GM13976 (cell line): ENCODE measurements around the gene SEMA6B.

Source experiments
- DNase-seq: peaks from one replicate; pipeline ENCODE4 v3.0.0; 2012; ENCODE audit warnings: low spot score
- CTCF ChIP-seq: IDR thresholded peaks from 2 replicates; pipeline ENCODE4 v1.5.1; 2012; ENCODE audit warnings: borderline replicate concordance, mild to moderate bottlenecking; ENCODE audit not compliant: insufficient read depth; ENCODE audit errors: extremely low read depth, missing control alignments, control extremely low read depth
- in situ Hi-C: fragments of 300-500 bp; cut with MboI; formaldehyde crosslinking; loops from one replicate; pipeline ENCODE4 v1.12.0; 2022; ENCODE audit warnings: low sequenced_read_pairs, mixed read lengths, inconsistent platforms; ENCODE audit not compliant: unreplicated experiment

The SEMA6B gene

DNA sequence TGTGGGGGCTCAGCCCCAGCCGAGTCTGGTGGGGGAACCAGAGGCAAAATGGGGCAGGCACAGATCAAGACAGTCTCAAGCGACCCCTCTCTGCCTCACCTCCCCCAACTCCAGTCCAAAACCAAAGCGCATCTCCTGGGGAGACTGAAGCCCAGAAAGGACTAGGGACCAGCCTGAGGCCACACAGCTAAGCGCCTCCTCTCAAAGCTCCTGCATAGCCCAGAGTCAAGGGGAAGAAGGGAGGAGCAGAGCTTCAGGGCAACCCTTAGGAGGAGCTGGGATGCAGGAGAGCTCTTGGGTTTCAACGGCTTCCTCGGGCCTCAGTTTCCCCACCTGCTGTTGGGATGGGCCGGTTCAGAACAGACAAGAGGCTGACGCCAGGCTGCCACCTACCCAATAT is 19.9 kb upstream of the SEMA6B start:
- TF ChIP-seq CTCF = no peak
- in situ Hi-C loops = loop anchor here (10.0 kb wide), 1 partner anchor 55 kb away; the partner anchor contains the start of gene TNFAIP8L1
- DNase-seq = no peak

DNA sequence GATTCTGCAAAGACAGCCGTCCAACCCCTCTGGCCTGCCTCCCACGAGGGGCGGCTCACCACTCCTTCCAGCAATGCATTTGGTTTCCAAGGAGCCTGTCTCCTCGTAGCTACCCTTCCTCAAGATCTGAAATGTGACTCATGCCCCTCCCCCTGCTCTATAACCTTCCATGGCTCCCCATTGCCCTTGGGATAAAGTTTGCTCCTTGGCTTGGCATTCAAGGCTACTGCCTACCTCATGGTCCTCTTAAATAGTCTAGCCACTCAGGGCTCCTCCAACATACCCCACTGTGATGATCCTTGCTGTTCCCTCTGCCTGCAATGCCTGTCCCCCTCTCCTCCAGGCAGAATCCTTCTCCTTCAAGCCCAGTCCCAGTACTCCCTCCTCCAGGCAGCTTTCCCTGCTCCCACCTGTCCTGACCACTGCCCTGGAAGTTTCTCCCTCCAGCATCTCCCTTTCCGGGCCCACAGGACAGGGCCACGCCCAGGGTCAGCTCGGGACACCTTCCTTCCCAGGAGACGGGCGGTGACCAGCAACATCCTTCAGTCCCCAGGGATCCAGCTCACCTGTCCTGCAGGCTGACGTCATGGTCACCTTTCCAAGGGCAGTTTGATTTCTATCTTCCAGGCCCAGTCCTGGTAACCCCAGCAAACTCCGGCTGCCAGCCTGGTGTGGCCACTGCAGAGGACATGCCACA is 19.2 kb upstream of the SEMA6B start:
- no peak for TF ChIP-seq CTCF
- in situ Hi-C loops = loop anchor here (10.0 kb wide), 1 partner anchor 56 kb away; the partner anchor contains the start of gene TNFAIP8L1
- DNase-seq = no peak

- no peak for DNase-seq
- TF ChIP-seq CTCF = no peak
- in situ Hi-C loops = loop anchor here (10.0 kb wide), 1 partner anchor 58 kb away; the partner anchor contains the start of gene TNFAIP8L1
Measured at GRCh38 chr19:4577020-4577782, 17.7 kb upstream of the SEMA6B start.

- in situ Hi-C loops = loop anchor here (10.0 kb wide), 1 partner anchor 59 kb away; the partner anchor contains the start of gene TNFAIP8L1
- TF ChIP-seq CTCF = peak; percentile 44
- DNase-seq = peak; percentile 85
Measured at GRCh38 chr19:4576016-4576933, 16.8 kb upstream of the SEMA6B start.

DNA sequence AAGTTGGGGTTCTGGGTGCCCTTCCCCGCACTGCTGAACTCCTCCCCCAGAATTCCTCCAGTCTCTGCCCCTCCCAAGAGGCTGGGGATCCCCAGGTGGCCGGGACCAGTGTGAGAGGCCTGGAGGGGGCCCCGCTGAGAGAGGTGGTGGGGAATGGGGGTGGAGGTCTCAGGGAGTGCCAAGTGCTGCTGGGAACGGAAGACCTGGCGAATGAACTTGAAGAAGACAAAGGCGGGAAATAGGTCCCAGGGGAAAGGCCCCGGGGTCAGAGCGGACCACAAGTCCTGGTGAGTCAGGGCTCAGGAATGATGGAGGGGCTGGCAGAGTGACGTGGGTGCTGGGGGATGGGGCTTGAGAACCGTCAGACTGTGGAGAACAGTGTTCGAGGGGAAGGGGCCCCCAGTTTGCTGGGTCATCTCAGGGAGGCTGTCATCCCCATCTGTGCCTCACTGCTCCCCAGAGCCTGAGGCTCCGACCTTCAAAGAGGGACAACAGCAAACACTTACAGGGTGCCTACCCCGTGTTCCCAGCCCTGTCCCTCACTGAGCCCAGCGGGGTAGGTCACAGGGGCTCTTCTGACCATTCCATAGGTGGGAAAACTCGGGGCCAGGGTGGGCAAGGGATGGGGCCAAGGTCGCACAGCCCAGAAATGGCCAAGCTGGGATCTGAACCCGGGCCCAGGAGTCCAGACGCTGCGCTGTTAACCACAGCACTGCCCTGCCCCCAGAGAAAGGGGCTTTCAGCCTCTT is 16.0 kb upstream of the SEMA6B start:
- no peak for DNase-seq
- in situ Hi-C loops = loop anchor here (10.0 kb wide), 1 partner anchor 59 kb away; the partner anchor contains the start of gene TNFAIP8L1
- TF ChIP-seq CTCF = no peak
